RPMI8226 (cell line): ENCODE results near the gene BLVRA.
"Not testable (repeated sequence)": the region's sequence is repeated elsewhere in the genome, so short reads cannot be mapped to it uniquely, and the experiment has no call there.

Source experiments
- DNase-seq: peaks from one replicate; pipeline ENCODE4 v3.0.0-alpha.2; 2015

The BLVRA gene

DNA sequence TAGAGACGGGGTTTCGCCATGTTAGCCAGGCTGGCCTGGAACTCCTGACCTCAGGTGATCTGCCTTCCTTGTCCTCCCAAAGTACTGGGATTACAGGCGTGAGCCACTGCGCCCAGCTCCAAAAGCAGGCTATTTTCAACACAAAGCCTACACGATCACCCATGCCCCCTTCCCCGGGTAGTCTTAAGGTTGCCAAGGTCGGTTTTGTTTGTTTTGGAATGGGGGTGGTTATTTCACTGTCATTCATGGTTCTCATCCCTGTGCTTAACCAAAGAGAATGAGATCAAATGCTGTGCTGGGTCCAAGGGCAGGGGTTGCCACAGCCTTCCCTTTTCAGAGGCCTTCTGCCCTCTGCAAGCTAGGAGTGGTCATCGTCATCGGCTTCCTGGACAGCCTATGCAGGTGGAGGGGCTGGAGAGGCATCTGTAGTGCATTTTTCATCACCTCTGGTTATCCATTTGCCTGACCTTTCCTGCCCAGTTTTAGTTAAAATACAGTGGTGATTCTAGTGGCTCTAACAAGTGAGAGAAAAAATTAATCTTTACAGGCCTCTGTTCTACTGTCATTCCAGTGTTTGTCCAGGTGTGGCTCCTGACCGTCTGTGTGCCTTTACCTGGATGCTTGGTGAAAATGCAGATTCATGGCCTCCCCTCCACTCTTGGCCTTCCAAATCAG, 11.4 kb downstream of the BLVRA start:
- no peak for DNase-seq

DNA sequence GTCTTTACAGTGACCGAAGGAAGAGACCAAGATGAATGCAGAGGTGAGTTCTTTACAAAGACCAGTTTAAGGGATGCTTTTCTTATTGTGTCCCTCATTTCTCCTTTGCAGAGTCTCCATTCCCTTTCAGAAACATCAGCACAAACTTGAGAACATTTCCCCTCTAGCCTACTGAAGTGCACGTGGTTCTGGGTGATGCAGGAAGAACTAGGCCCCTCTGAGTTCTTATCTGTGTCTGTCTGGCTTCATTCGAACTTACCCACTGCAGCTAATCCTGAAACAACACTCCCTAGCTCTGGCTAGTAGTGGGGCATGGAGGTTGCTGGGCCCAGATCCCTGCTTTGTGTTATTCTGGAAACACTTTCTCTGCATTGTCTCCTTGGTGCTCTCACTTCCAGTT, 12.6 kb downstream of the BLVRA start:
- no peak for DNase-seq

DNA sequence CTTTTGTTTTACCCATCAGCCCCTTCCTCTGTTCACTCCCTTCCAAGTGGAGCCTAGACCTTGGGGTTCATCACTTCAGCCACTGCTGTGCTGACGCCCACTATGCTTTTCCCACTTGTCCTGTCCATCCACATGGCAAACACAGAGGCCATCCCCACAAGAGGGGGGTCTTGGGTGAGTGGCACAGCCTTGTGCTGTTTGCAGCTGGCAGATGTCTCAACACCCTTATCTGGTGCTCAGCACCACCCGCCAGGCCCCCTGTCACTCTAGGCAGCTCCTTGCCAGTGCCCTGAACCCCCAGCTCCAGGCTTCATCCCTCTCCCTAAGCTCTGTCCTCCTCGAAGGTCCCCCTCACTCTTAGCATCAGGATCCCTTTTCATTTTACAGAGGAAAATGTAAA, 13.1 kb downstream of the BLVRA start:
- DNase-seq: no peak

DNA sequence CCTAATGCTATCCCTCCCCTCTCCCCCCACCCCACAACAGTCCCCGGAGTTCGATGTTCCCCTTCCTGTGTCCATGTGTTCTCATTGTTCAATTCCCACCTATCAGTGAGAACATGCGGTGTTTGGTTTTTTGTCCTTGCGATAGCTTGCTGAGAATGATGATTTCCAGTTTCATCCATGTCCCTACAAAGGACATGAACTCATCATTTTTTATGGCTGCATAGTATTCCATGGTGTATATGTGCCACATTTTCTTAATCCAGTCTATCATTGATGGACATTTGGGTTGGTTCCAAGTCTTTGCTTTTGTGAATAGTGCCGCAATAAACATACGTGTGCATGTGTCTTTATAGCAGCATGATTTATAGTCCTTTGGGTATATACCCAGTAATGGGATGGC, 14.8 kb downstream of the BLVRA start:
- not testable (repeated sequence) for DNase-seq

DNA sequence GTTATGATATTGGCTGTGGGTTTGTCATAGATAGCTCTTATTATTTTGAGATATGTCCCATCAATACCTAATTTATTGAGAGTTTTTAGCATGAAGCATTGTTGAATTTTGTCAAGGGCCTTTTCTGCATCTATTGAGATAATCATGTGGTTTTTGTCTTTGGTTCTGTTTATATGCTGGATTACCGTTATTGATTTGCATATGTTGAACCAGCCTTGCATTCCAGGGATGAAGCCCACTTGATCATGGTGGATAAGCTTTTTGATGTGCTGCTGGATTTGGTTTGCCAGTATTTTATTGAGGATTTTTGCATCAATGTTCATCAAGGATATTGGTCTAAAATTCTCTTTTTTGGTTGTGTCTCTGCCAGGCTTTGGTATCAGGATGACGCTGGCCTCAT, 16.8 kb downstream of the BLVRA start:
- not testable (repeated sequence) for DNase-seq

DNA sequence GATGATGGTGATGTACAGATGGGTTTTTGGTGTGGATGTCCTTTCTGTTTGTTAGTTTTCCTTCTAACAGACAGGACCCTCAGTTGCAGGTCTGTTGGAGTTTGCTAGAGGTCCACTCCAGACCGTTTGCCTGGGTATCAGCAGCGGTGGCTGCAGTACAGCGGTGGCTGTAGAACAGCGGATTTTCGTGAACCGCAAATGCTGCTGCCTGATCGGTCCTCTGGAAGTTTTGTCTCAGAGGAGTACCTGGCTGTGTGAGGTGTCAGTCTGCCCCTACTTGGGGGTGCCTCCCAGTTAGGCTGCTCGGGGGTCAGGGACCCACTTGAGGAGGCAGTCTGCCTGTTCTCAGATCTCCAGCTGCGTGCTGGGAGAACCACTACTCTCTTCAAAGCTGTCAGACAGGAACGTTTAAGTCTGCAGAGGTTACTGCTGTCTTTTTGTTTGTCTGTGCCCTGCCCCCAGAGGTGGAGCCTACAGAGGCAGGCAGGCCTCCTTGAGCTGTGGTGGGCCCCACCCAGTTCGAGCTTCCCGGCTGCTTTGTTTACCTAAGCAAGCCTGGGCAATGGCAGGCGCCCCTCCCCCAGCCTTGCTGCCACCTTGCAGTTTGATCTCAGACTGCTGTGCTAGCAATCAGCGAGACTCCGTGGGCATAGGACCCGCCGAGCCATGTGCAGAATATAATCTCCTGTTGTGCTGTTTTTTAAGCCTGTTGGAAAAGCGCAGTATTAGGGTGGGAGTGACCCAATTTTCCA, 20.0 kb downstream of the BLVRA start:
- not testable (repeated sequence) for DNase-seq

DNA sequence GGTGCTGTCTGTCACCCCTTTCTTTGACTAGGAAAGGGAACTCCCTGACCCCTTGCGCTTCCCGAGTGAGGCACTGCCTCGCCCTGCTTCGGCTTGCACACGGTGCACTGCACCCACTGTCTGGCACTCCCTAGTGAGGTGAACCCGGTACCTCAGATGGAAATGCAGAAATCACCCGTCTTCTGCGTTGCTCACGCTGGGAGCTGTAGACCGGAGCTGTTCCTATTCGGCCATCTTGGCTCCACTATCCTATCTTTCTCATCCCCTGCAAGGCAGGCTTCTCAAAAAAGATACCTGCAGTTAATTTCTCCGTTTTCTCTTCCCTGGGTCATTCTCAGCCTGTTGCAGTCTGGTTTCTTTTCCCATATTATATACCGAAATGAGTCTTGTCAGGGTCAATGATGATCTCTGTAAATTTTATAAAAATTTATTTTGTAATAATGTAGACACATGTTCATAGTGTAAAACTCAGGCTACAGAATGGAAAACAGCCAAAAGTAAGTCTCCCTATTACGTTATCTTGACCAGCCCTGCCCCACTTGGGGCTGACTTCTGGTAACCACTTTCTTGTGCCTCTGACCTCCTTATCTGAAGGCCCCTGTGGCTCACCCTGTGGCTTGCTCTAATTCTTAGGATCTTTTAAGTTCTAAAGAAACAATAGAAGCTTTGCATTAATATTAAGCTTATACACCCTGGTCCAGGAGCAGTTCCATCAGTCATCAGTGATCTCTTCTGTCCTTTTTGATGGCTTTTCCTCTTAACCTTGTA, 20.7 kb downstream of the BLVRA start:
- no peak for DNase-seq

DNA sequence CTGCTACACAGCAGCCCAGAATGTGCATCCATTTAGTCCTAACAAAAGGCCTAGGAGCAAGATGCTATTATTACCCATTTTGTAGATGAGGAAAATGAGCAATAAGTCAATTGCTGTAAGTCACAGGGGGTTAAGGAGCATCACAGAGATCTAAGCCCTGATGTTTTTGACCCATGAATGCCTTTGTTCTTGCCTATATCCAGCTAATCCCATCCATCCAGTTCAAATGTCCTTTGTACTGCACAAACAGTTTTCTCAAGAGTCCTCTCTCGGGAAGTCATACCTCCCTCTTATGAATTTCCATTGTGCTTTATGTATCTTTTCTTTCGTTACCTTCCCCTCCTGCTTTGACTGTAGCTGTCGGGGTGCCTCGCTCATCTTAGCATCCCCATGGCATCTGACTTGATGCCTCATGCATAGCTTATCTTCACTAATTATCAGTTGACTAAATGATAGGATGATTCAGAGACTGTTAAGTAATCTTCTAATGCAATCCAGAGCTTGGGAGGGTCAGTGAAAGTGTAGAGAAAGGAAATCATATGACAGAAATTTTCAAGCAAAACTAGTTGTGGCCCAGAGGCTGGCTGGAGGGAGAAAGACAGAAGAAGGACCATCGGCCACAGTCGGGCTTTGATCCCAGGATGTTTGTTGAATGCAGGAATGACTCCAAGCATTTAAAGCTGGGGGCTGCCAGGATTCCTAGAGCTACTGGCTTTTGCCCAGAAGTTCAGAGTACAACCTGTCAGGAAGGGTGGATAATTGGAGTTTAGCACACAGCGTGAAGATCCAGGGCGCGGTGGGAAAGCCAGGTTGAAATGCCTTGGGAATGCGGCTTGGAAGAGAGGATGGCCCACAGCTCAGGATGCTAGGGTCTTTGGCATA, 23.5 kb downstream of the BLVRA start:
- DNase-seq: no peak

DNA sequence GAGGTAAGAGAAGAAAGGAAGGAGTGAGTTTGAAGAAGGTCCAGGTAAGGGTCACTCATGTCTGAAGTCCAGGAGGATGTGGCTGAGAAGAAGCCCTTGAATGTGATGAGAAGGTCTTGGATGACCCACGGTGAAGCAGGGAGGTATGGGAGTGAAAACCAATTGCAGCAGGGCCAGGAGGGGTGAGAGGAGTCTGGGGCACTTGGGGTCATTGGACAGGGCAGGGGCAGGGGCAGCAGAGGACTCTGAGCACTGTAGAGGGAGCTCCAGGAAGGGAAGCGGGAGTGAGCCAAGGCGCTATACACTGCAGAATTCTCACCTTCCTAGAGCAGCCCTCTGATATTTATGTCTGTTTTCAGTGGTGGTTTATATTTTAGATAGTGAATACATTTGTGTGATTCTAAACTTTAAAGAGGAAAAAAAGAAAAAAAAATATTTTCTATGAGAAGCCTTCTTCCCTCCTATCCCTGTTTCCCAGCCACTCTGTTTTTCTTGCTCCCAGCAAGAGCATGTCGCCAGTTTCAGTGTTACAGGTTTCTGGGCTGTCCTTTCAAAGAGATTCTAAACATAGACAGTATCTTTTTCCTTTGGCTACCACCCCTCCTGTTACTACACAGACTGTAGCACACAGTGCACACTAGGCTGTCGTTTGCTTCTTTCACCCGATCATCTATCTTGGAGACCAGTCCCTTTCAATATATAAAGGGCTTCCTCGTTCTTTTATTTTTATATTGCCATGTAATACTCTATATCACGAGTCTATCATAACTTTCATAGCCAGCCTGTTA, 24.5 kb downstream of the BLVRA start:
- no peak for DNase-seq

DNA sequence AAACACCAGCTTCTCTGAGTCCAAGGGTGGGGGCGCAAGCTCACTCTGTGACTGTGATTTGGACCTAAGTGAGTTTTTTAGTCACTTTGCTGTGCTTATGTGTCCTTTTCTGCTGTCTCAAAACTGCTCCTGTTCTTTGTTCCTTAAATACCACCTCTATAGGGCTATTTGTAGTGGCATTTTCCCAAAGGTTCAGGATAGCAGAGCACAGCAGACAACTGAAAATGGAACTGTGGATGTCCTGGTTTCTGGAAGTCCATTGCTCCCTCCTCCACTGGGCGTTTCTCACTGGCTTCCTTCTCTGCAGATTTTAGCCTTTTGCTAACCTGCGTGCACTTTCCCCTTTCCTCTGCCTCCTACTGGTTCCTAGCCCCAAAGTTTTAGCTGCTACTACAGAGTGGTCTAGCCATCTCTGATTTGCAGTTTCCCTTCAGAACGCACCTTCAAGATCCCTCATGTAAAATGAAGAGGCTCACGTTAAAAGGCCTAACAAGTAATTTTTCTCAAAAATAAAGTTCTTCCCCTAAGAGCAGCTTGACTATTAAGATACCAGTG, 25.6 kb downstream of the BLVRA start:
- DNase-seq: no peak

DNA sequence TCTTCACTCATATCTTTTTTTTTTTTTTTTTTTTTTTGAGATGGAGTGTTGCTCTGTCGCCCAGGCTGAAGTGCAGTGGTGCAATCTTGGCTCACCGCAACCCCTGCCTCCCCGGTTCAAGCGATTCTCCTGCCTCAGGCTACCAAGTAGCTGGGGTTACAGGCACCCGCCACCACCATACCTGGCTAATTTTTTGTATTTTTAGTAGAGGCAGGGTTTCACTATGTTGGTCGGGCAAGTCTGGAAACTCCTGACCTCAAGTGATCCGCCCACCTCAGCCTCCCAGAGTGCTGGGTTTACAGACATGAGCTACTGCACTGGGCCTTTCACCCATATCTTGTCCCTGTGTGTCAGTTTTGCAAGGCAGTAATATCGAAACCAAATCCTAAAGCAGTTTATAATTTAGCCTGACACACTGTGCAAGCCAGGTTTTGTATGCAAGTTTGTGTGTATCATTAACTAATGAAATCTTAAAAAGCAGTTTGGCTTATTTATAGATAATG, 26.2 kb downstream of the BLVRA start:
- DNase-seq: not testable (repeated sequence)

DNA sequence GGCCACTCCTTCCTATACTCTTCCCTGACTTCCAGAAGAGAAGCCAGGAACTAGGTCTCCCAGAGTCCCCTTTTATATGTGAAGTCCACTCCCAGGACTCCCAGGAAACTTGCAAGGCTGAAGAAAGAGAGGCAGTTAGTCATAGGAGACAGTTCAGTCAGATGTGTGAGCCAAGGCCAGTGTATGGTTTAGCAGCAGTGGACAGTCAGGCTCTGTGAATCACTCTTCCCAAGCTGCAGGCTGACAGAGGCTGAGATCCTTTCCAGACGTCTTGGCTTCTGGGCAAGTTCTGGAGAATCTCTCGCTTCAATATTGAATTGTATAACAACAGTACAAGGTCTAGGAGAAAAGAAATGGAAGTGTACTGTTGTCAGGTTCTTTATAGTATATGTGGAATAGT, 26.9 kb downstream of the BLVRA start:
- DNase-seq: no peak

DNA sequence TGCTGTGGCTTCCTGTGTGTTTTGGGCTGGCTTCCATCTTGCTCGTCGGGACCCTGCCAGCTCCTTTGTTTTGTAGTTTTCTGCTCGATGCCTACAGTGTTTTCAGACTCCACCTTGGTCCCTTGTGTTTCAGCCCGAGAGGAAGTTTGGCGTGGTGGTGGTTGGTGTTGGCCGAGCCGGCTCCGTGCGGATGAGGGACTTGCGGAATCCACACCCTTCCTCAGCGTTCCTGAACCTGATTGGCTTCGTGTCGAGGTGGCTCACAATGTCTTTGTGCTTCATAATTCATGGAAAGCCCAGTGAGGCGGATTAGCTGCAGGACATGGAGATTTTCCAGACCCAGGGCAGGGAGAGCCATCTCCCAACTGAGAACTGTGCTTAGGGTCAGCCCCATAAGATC, 29.3 kb downstream of the BLVRA start:
- DNase-seq: no peak

DNA sequence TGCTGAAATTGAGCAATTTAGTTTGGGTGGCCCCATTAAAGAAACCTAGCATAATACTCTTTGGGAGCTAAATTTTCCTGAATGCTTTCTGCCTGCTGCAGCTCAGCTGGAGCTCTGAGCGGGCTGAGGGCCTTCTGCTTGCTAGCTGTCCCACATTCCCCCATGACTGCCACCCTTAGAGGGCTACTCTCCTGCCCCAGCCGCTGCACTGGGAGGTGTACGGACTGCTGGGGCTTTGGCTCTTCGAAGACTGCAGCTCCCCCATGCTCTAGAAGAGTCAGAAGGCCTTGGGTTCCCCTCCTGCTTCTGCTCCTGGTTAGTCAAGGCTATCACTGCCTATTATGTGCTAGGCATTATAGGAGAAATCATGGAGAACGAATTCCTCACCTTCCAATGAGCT, 31.5 kb downstream of the BLVRA start:
- DNase-seq: no peak

DNA sequence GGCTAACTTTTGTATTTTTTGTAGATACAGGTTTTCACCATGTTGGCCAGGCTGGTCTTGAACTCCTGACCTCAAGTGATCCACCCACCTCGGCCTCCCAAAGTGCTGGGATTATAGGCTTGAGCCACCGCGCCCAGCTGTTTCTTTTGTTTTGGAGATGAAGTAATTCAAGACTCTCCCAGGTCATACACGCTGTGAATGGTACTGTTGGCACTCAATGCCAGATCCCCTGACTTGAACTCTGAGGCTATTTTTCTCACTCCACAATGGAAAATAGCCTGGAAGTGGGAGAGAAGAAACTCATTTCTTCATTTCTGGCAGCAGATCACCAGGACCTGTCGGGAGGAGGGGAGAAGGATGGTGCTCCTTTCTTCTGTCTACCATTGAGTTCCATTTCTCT, 32.4 kb downstream of the BLVRA start:
- DNase-seq: no peak

DNA sequence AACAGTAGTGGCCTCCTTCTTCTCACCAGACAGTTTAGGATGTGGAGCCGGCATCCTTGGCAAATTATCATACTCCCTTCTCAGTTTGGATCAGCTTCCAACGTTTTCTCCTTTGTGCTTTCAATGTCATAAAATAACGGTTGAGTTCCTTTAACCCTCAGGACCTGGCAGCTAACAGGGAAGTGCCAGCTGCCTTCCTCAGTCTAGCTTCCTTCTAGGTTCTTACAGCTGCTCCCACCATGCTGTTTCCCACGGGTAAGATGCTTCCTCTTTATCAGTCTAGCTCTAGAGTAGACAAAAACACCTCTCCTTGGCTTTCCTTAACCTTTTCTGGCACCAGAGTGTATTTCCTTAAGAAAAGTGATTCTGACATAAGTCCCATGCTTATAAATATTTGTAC, 33.2 kb downstream of the BLVRA start:
- DNase-seq: no peak

DNA sequence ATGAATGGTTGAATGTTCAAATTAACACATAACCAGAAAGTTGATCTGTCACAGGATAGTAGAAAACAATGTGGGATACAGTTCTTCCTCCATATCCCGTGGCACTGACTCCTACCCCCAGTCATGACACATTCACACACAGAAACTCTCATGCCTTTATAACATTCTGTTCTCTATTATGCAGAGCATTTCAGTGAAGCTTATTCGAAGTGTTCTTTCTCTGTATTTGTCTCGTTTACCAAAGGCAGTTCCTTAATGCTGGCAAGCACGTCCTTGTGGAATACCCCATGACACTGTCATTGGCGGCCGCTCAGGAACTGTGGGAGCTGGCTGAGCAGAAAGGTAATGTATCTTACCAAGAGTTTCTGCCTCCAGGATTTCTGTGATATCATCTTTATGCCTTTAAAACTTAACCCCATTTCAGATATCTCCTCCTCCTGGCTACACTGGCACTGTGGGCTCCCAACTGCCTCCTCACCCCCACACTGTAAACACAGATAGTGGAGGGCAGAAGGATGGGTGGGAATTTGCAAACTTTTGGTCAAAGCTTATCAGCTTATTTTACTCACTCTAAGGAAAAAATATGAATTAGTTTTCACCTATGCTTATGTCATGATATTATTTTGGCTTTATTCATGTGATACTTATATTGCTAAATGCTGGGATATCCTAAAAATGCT, 34.1 kb downstream of the BLVRA start:
- no peak for DNase-seq

DNA sequence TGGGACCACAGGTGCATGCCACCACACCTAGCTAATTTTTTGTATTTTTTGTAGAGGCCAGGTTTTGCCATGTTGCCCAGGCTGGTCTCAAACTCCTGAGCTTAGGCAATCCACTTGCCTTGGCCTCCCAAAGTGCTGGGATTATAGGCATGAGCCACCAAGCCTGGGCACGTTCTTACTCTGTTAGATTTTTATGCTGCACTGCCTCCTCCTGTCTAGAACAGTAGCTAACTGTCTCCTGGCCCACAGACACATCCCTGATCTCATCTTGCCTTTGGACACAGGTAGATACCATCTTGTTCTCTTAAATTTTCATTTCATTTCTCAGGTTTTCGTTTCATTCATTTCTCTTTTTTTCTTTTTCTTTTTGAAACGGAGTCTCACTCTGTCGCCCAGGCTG, 41.1 kb downstream of the BLVRA start:
- DNase-seq: no peak

DNA sequence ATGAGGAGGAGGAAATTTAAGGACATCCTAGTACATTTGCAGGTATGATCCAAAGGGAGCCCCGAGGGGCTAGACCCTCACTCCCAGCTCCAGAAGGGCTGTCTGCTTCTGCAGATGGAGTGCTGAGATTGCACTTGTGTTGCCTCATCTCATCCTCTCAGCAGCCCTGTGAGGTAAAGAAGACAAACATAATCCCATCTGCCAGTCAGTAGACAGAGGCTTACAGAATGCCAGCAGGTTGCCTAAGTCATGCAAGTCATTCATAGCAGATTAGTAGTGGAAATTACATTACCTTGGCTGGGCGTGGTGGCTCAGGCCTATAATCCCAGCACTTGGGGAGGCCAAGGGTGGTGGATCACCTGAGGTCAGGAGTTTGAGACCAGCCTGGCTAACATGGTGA, 45.4 kb downstream of the BLVRA start:
- no peak for DNase-seq

DNA sequence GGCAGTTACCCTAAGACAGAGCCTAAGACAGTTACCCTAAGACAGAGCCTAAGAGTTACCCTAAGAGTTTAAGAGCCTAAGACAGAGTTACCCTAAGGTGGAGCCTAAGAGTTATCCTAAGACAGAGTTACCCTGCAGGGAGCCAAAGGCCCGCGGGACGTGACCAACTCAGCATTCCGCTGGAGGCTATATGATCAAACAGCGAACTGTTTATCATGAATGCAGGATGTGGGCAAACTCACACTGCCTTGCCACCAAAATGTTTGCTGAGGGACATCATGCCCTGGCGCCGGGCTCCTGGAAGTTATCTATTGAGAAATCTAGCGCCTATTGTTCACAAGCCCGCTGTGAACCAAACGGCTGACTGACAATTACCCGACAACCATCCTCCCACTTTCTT, 49.9 kb downstream of the BLVRA start:
- DNase-seq: no peak
